K562 (cell line): ENCODE measurements around the gene TMEM132C. TPM values are rescaled to one million over a fixed set of nuclear protein-coding genes. Genes with fewer than 3 reads are reported as not detected.

Experiments used
- ATAC-seq: fragments of 200-7000 bp; cut with Tn5 transposase; 3 replicates; pipeline ENCODE4 v1.9.1; 2020; ENCODE audit warnings: moderate library complexity
- BruUV-seq: library from RNA; stranded (reverse); fragments of 400-500 nt; replicated peaks from 2 replicates; lab custom pipeline; 2021; lab: Mats Ljungman, UMichigan
- CTCF ChIA-PET: fragments of 300-600 bp; formaldehyde crosslinking; extraction: SDS; loops from one replicate; lab custom pipeline; 2021; ENCODE audit warnings: low intra/inter-chr PET ratio; lab: Yijun Ruan, JAX
- POLR2A ChIA-PET: fragments of 300-600, 350-650 bp; sonication (Branson Sonifier 250); formaldehyde crosslinking; extraction: SDS; loops from one replicate; lab custom pipeline; 2021; ENCODE audit warnings: antibody characterized with exemption, inconsistent platforms; lab: Yijun Ruan, JAX
- DNase-seq, 4 experiments: peaks; one replicate each; pipeline versions ENCODE4 v3.0.0 to v3.0.0-alpha.2; 2011 to 2018; ENCODE audit warnings: low spot score in 3 of 4, mixed read lengths in 3 of 4; ENCODE audit errors: extremely low read depth in 1 of 4
- FAIRE-seq: peaks from 2 replicates; lab custom pipeline; 2011; peaks lifted over from hg19 to GRCh38; lab: Jason Lieb, UNC
- H2AFZ ChIP-seq: 2 replicates; pipeline ENCODE4 v1.6.0; 2011; ENCODE audit warnings: low read depth, low read length, control low read depth, inconsistent platforms
- H3K27ac ChIP-seq: fragments of 200-600 bp; 3 replicates; pipeline ENCODE4 v1.8.0; 2011; ENCODE audit warnings: low read depth, mild to moderate bottlenecking, control low read depth, inconsistent platforms, low read length, moderate library complexity, mixed read lengths; ENCODE audit errors: extremely low read depth
- H3K27me3 ChIP-seq, 2 experiments: fragments of 300-600 bp in 1 of 2; 2 replicates in 1 of 2; 3 replicates in 1 of 2; pipeline versions ENCODE4 v1.6.0 to v1.8.0; 2011; ENCODE audit warnings: inconsistent platforms in 2 of 2, low read length in 2 of 2, mild to moderate bottlenecking in 1 of 2, mixed read lengths in 1 of 2, moderate library complexity in 1 of 2; ENCODE audit not compliant: control insufficient read depth in 2 of 2, insufficient read depth in 2 of 2
- H3K36me3 ChIP-seq: fragments of 300-600 bp; 3 replicates; pipeline ENCODE4 v1.8.0; 2011; ENCODE audit warnings: mild to moderate bottlenecking, low read length, inconsistent platforms; ENCODE audit not compliant: control insufficient read depth, insufficient read depth
- H3K4me1 ChIP-seq, 2 experiments: fragments of 200-600 bp in 1 of 2; replicated peaks in 1 of 2; 2 replicates in 1 of 2; 3 replicates in 1 of 2; pipeline versions ENCODE4 v1.5.1 to v1.8.0; 2011; ENCODE audit warnings: inconsistent platforms in 2 of 2, low read length in 2 of 2, mild to moderate bottlenecking in 1 of 2, mixed read lengths in 1 of 2, moderate library complexity in 1 of 2; ENCODE audit not compliant: control insufficient read depth in 2 of 2, insufficient read depth in 2 of 2
- H3K4me2 ChIP-seq: 2 replicates; pipeline ENCODE4 v1.6.1; 2011; ENCODE audit warnings: low read length, control low read depth, inconsistent platforms, mixed read lengths; ENCODE audit not compliant: insufficient read depth
- H3K4me3 ChIP-seq: fragments of 200-600 bp; sonication (generic), shearing (Covaris generic); 2 replicates; pipeline ENCODE4 v1.5.1; 2016; ENCODE audit warnings: control low read depth, inconsistent platforms
- H3K79me2 ChIP-seq: fragments of 200-600 bp; 3 replicates; pipeline ENCODE4 v1.8.0; 2011; ENCODE audit warnings: low read length, inconsistent platforms; ENCODE audit not compliant: control insufficient read depth, insufficient read depth
- H3K9ac ChIP-seq, 2 experiments: 2 replicates each; pipeline versions ENCODE4 v1.6.0 to v1.6.1; 2011; ENCODE audit warnings: low read depth in 2 of 2, low read length in 2 of 2, control low read depth in 1 of 2, inconsistent platforms in 1 of 2, mild to moderate bottlenecking in 1 of 2, mixed read lengths in 1 of 2; ENCODE audit not compliant: insufficient read depth in 1 of 2
- H3K9me1 ChIP-seq: one replicate; pipeline ENCODE4 v1.6.0; 2011; ENCODE audit warnings: inconsistent platforms, mild to moderate bottlenecking, low read length, moderate library complexity; ENCODE audit not compliant: control insufficient read depth, insufficient read depth
- H3K9me3 ChIP-seq: replicated peaks from 2 replicates; pipeline ENCODE4 v1.5.1; 2011; ENCODE audit warnings: low read depth, low read length, inconsistent platforms; ENCODE audit not compliant: control insufficient read depth, insufficient read depth
- H4K20me1 ChIP-seq: replicated peaks from 2 replicates; pipeline ENCODE4 v1.6.1; 2011; ENCODE audit warnings: low read length, inconsistent platforms, mixed read lengths; ENCODE audit not compliant: control insufficient read depth, insufficient read depth
- MAFF ChIP-seq: IDR thresholded peaks from 2 replicates; pipeline ENCODE4 v1.6.1; 2012; ENCODE audit warnings: low read length, improper control_type of control experiment
- MXI1 ChIP-seq: IDR thresholded peaks from 2 replicates; pipeline ENCODE4 v1.6.1; 2011; ENCODE audit warnings: low read depth, mild to moderate bottlenecking, improper control_type of control experiment, low read length
- ZNF551 ChIP-seq: fragments of 250-450 bp; sonication (Bioruptor Pico); IDR thresholded peaks from 2 replicates; pipeline ENCODE4 v1.5.0; 2021; ENCODE audit warnings: mild to moderate bottlenecking, moderate library complexity
- whole genome bisulfite sequencing: fragments of 100-300 bp; shearing (Covaris generic); methylation state at CpG from one replicate; pipeline ENCODE4 v1.1.6; 2016; ENCODE audit warnings: low coverage, mixed read lengths; ENCODE audit not compliant: insufficient coverage; ENCODE audit errors: missing lambda C conversion rate; 5-methylcytosine and 5-hydroxymethylcytosine counted together
- in situ Hi-C: fragments of 300-500 bp; cut with MboI; formaldehyde crosslinking; loops from 4 replicates; pipeline ENCODE4 v1.15.0; 2018; ENCODE audit warnings: inconsistent platforms, mixed read lengths
- intact Hi-C: fragments of 100-400 bp; cut with micrococcal nuclease; formaldehyde crosslinking; loops from 2 replicates; pipeline ENCODE4 v1.14.2; 2022
- polyA plus RNA-seq, 8 experiments: library from polyadenylated mRNA; depleted of rRNA in 4 of 8; stranded (reverse) in 5 of 8; unstranded in 3 of 8; fragments of >200 nt; fragmentation: Nextera tagmentation in 2 of 8; fragmentation: Illumina TruSeq in 1 of 8; extraction: Ambion mirVana in 2 of 8; extraction: Trizol in 1 of 8; gene quantifications; 2 replicates each; pipeline versions ENCODE4 v1.2.1 to v1.2.3, GENCODE V29; 2011 to 2014; ENCODE audit warnings: inconsistent platforms in 1 of 8, missing spikeins in 1 of 8
- total RNA-seq, 7 experiments: library from RNA; depleted of rRNA in 6 of 7; stranded (reverse); fragments of >200 nt in 6 of 7; fragmentation: Illumina TruSeq in 2 of 7; extraction: Trizol in 2 of 7; gene quantifications; 2 replicates each; pipeline versions ENCODE4 v1.2.1 to v1.2.3, GENCODE V29; 2011 to 2021; ENCODE audit warnings: low replicate concordance in 1 of 7
- TF ChIP-seq, protein P1 (sequence below): fragments of 200-400 bp; formaldehyde crosslinking; IDR thresholded peaks from 2 replicates; pipeline ENCODE4 v1.6.1; 2017; ENCODE audit warnings: mild to moderate bottlenecking, low read depth, low read length, moderate library complexity

Gene TMEM132C
- total and polyA plus RNA-seq, 9 of the 15 experiments (the other 6 are each of a cell fraction or from before 2014, with no cell fraction given), result not detected

- ChIA-PET POLR2A (no interaction called here), CTCF (no interaction called here)
- TF ChIP-seq, protein P1, sequence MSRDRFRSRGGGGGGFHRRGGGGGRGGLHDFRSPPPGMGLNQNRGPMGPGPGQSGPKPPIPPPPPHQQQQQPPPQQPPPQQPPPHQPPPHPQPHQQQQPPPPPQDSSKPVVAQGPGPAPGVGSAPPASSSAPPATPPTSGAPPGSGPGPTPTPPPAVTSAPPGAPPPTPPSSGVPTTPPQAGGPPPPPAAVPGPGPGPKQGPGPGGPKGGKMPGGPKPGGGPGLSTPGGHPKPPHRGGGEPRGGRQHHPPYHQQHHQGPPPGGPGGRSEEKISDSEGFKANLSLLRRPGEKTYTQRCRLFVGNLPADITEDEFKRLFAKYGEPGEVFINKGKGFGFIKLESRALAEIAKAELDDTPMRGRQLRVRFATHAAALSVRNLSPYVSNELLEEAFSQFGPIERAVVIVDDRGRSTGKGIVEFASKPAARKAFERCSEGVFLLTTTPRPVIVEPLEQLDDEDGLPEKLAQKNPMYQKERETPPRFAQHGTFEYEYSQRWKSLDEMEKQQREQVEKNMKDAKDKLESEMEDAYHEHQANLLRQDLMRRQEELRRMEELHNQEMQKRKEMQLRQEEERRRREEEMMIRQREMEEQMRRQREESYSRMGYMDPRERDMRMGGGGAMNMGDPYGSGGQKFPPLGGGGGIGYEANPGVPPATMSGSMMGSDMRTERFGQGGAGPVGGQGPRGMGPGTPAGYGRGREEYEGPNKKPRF, result no peak
- Histone ChIP-seq H3K4me2 (no peak overlapping the region), H4K20me1 (no peaks in the 10 kb centered on the region), H3K36me3 (no peaks in the 10 kb centered on the region), H3K4me3 (no peak overlapping the region), H3K27me3 (peaks cover 0 to 7% of the 10 kb centered on the region in 2 experiments; a peak in 1 of 5 replicates), H3K27ac (no peak overlapping the region), H2AFZ (no peak overlapping the region), H3K79me2 (no peaks in the 10 kb centered on the region), H3K9me3 (no peaks in the 10 kb centered on the region), H3K4me1 (no peaks in the 10 kb centered on the region), H3K9ac (no peak overlapping the region), H3K9me1 (no peaks in the 10 kb centered on the region)
- intact Hi-C loops, result no loop called here
- ATAC-seq (no peak), FAIRE-seq (no peak), DNase-seq (no peak)
- no TSS peak for BruUV-seq
- in situ Hi-C loops, result no loop called here
- WGBS, result 0% methylated on average over 13 of the region's 13 CpGs
These were observed 21.9 kb downstream of the TMEM132C start for GRCh38 chr12:128288896-128289295.

- Histone ChIP-seq H4K20me1 (no peaks in the 10 kb centered on the region), H3K79me2 (no peaks in the 10 kb centered on the region), H3K4me2 (no peak overlapping the region), H3K27ac (no peak overlapping the region), H3K9me1 (no peaks in the 10 kb centered on the region), H3K9ac (no peak overlapping the region), H3K4me3 (no peak overlapping the region), H3K9me3 (no peaks in the 10 kb centered on the region), H3K27me3 (peaks cover 0 to 7% of the 10 kb centered on the region in 2 experiments; a peak in 1 of 5 replicates), H3K4me1 (no peaks in the 10 kb centered on the region), H3K36me3 (no peaks in the 10 kb centered on the region)
- FAIRE-seq (no peak), DNase-seq (no peak)
- CTCF ChIA-PET, result no interaction called here
- TF ChIP-seq MXI1 (no peak), MAFF (no peak), ZNF551 (CRISPR knock-in tag) (no peak)
- TF ChIP-seq, all 486 proteins: peak for 0
- POLR2A ChIA-PET, result no interaction called here
- 0% methylated on average over 6 of the region's 6 CpGs for WGBS
- intact Hi-C loops, result no loop called here
- ATAC-seq, result no peak
- H2AFZ ChIP-seq, result no peak overlapping the region
- in situ Hi-C loops, result no loop called here
- no TSS peak for BruUV-seq
These were observed 24.0 kb downstream of the TMEM132C start for GRCh38 chr12:128290938-128291337.
